Chondrocyte (in vitro differentiated cells): Measurements from ENCODE around the gene POSTN. TPM values are rescaled to one million over a fixed set of nuclear protein-coding genes. Genes with fewer than 3 reads are reported as not detected.

Source experiments
- DNase-seq: peaks from one replicate; pipeline ENCODE4 v3.0.0; 2021; ENCODE audit warnings: mixed read lengths, low spot score
- H3K27ac Mint-ChIP-seq: one replicate; pipeline ENCODE4 v1.8.0; 2021; ENCODE audit warnings: mild to moderate bottlenecking, moderate library complexity, mixed read lengths; ENCODE audit not compliant: unreplicated experiment
- H3K27me3 Mint-ChIP-seq: 2 replicates; pipeline ENCODE4 v1.8.0; 2021; ENCODE audit warnings: low read depth, mixed read lengths
- H3K36me3 Mint-ChIP-seq: 2 replicates; pipeline ENCODE4 v1.8.0; 2021; ENCODE audit warnings: low read depth, mixed read lengths
- H3K4me1 Mint-ChIP-seq: 2 replicates; pipeline ENCODE4 v1.8.0; 2021; ENCODE audit warnings: low read depth, mild to moderate bottlenecking, mixed read lengths
- H3K4me3 Mint-ChIP-seq: one replicate; pipeline ENCODE4 v1.8.0; 2021; ENCODE audit warnings: mild to moderate bottlenecking, moderate library complexity, mixed read lengths; ENCODE audit not compliant: unreplicated experiment
- H3K9me3 Mint-ChIP-seq: 2 replicates; pipeline ENCODE4 v1.8.0; 2021; ENCODE audit warnings: low read depth, mixed read lengths
- long read RNA-seq: library from polyadenylated mRNA; stranded (forward); transcript quantifications from one replicate; pipeline ENCODE4 v2.0.0, GENCODE V29; 2021
- total RNA-seq: library from RNA; stranded (reverse); gene quantifications from 3 replicates; pipeline ENCODE4 v1.2.1, GENCODE V29; 2021
- TF ChIP-seq, protein P1 (sequence below): fragments of 200-600 bp; sonication (generic); IDR thresholded peaks from 2 replicates; pipeline ENCODE4 v1.5.0; 2021; ENCODE audit warnings: antibody characterized with exemption, mild to moderate bottlenecking, moderate library complexity

Gene POSTN
- 5,433 to 6,725 TPM (median 6,602 TPM) in 3 replicates for total RNA-seq
- long read RNA-seq, transcript POSTN-201 (21 exons, 3,071 nt) = minor isoform, 850 of 5,954 reads
- long read RNA-seq, transcript POSTN-202 (22 exons, 3,196 nt) = major isoform, 2,323 of 5,954 reads
- long read RNA-seq, transcript POSTN-209 (21 exons, 3,214 nt) = minor isoform, 1,010 of 5,954 reads
- long read RNA-seq, transcript POSTN-203 (23 exons, 3,373 nt) = minor isoform, 208 of 5,954 reads
- long read RNA-seq, partial matches to known transcripts = 395 of 5,954 reads
- long read RNA-seq, other reads (novel, unspliced or antisense) = 961 of 5,954 reads

DNA sequence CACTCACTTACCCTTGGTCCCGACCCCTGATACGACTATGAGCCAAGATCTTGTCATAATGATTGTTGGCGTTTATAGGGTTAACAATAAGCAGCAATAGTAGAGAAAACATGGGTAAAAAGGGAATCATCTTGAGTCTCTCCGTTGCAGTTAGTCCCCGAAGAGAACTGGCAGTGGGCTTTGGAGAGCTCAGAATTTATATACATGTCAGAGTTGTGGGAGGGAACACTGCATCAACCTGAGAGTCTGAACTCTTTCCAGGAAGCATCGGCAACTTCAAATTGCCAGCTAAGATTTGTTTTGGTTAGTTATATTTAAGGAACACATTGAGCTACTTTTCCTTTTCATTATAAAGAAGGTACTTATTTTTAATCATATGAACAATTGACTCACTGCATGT lies at the start of gene POSTN:
Gene POSTN, minus strand, starts transcription at position 172 of the 400 bp plus-strand sequence. Its CDS starts 42 bp downstream, at position 130.
- Mint-ChIP-seq H3K9me3 (no peaks in the 10 kb centered on the region), H3K27me3 (no peaks in the 10 kb centered on the region), H3K27ac (peak within 1 kb of the TSS; percentile 91), H3K36me3 (peaks cover 29% of the 10 kb centered on the region), H3K4me1 (peaks cover 74% of the 10 kb centered on the region), H3K4me3 (peak within 1 kb of the TSS; percentile 84)
- DNase-seq = no peak
- TF ChIP-seq, protein P1, sequence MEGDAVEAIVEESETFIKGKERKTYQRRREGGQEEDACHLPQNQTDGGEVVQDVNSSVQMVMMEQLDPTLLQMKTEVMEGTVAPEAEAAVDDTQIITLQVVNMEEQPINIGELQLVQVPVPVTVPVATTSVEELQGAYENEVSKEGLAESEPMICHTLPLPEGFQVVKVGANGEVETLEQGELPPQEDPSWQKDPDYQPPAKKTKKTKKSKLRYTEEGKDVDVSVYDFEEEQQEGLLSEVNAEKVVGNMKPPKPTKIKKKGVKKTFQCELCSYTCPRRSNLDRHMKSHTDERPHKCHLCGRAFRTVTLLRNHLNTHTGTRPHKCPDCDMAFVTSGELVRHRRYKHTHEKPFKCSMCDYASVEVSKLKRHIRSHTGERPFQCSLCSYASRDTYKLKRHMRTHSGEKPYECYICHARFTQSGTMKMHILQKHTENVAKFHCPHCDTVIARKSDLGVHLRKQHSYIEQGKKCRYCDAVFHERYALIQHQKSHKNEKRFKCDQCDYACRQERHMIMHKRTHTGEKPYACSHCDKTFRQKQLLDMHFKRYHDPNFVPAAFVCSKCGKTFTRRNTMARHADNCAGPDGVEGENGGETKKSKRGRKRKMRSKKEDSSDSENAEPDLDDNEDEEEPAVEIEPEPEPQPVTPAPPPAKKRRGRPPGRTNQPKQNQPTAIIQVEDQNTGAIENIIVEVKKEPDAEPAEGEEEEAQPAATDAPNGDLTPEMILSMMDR = no peak

DNA sequence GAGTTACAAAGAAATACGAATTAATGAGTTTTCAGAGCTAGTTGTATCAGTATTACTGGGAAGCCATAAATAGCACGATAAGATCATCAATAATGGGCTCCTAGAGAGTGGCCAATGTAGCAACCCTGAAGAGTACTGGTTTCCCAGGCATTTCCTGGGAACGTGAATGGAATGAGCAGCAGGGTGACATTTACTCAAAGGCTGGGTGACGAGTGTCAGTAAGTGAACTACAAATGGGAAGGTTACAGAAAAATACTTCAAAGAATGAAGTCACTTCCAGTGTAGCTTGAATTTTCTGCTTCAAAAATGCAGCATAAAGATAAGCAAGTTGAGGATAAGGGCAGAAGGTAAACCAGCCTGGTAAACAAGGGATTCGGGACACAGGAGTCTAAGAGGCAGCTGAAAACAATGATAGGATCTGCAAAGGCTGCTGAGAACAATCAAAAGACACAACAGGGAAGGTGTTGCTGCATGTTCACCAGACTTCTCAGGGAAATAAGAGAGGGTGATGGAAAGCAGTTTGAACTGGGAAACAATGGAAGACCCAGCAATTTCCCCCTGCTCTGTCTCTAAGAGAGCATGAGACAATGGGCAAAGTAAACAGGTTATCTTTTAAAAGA lies 48.6 kb upstream of the POSTN start:
- no peak for DNase-seq
- no peaks in the 10 kb centered on the region for H3K36me3 Mint-ChIP-seq
- no peak overlapping the region for H3K4me3 Mint-ChIP-seq
- H3K27me3 Mint-ChIP-seq = no peaks in the 10 kb centered on the region
- TF ChIP-seq, protein P1 = no peak
- no peak overlapping the region for H3K27ac Mint-ChIP-seq
- no peaks in the 10 kb centered on the region for H3K9me3 Mint-ChIP-seq
- H3K4me1 Mint-ChIP-seq = peaks cover 22% of the 10 kb centered on the region

GRCh38 chr13:37646531-37646930 lies 48.0 kb upstream of the POSTN start:
- TF ChIP-seq, protein P1 = no peak
- no peak overlapping the region for H3K27ac Mint-ChIP-seq
- peaks cover 22% of the 10 kb centered on the region for H3K4me1 Mint-ChIP-seq
- no peak for DNase-seq
- H3K36me3 Mint-ChIP-seq = no peaks in the 10 kb centered on the region
- H3K9me3 Mint-ChIP-seq = no peaks in the 10 kb centered on the region
- H3K4me3 Mint-ChIP-seq = no peak overlapping the region
- H3K27me3 Mint-ChIP-seq = no peaks in the 10 kb centered on the region

GRCh38 chr13:37645181-37645740 lies 46.7 kb upstream of the POSTN start:
- H3K36me3 Mint-ChIP-seq = no peaks in the 10 kb centered on the region
- H3K9me3 Mint-ChIP-seq = no peaks in the 10 kb centered on the region
- no peaks in the 10 kb centered on the region for H3K27me3 Mint-ChIP-seq
- no peak for DNase-seq
- peaks cover 25% of the 10 kb centered on the region for H3K4me1 Mint-ChIP-seq
- peak overlapping the region; percentile 4 for H3K4me3 Mint-ChIP-seq
- H3K27ac Mint-ChIP-seq = no peak overlapping the region
- TF ChIP-seq, protein P1 = no peak

GRCh38 chr13:37641391-37641790 lies 42.8 kb upstream of the POSTN start:
- H3K4me1 Mint-ChIP-seq = peaks cover 11% of the 10 kb centered on the region
- no peaks in the 10 kb centered on the region for H3K9me3 Mint-ChIP-seq
- no peaks in the 10 kb centered on the region for H3K27me3 Mint-ChIP-seq
- no peaks in the 10 kb centered on the region for H3K36me3 Mint-ChIP-seq
- no peak for DNase-seq
- H3K4me3 Mint-ChIP-seq = no peak overlapping the region
- H3K27ac Mint-ChIP-seq = no peak overlapping the region
- TF ChIP-seq, protein P1 = no peak
